ENCODE results near the gene OR13F1. TPM values are rescaled to one million over a fixed set of nuclear protein-coding genes. Genes with fewer than 3 reads are reported as not detected.

The OR13F1 gene
- total and polyA plus RNA-seq, 2 of the 13 experiments (the other 11 are each of a cell fraction or from before 2014, with no cell fraction given) = not detected

- no peak for TF ChIP-seq HNRNPK (IDR thresholded peaks at IDR 0.05; ENCODE audit: low read depth, low read length, poor library complexity, severe bottlenecking)
- no peak for TF ChIP-seq ZNF776 (CRISPR knock-in tag; IDR thresholded peaks at IDR 0.05)
- no peak for TF ChIP-seq ZKSCAN5 (CRISPR knock-in tag; IDR thresholded peaks at IDR 0.05)
- no peak for TF ChIP-seq ZSCAN22 (CRISPR knock-in tag; IDR thresholded peaks at IDR 0.05)
- no peak for TF ChIP-seq MTA1 (CRISPR knock-in tag; IDR thresholded peaks at IDR 0.05; ENCODE audit: borderline replicate concordance)
- no peak for TF ChIP-seq ATF7-NPFF (CRISPR knock-in tag; IDR thresholded peaks at IDR 0.05; ENCODE audit: low read depth)
- no peak for TF ChIP-seq ZNF713 (CRISPR knock-in tag; IDR thresholded peaks at IDR 0.05)
- no peak for TF ChIP-seq ELF3 (CRISPR knock-in tag; IDR thresholded peaks at IDR 0.05)
- TF ChIP-seq KMT2B (CRISPR knock-in tag; IDR thresholded peaks at IDR 0.05) = no peak
- TF ChIP-seq FOXP4 (CRISPR knock-in tag; IDR thresholded peaks at IDR 0.05) = no peak
- no peak for TF ChIP-seq RBM39 (IDR thresholded peaks at IDR 0.05; ENCODE audit: low read depth, low read length, poor library complexity, severe bottlenecking)
- TF ChIP-seq ZBTB43 (CRISPR knock-in tag; conservative IDR thresholded peaks at IDR 0.05) = no peak
- TF ChIP-seq PCBP2 (optimal IDR thresholded peaks at IDR 0.05; ENCODE audit: low read depth, low read length, poor library complexity, severe bottlenecking) = no peak
- no peak for DNase-seq (ENCODE audit: low spot score)
- Histone ChIP-seq H3K27ac (ENCODE audit: extremely low read length, insufficient read depth, low read length) (no peak overlapping the region), H3K79me2 (ENCODE audit: insufficient read depth, low read length) (no peaks in the 10 kb centered on the region), H3K4me2 (ENCODE audit: low read depth, low read length) (no peak overlapping the region), H3K9ac (ENCODE audit: insufficient read depth, low read depth, low read length) (no peak overlapping the region), H3K9me3 (ENCODE audit: low read length) (no peaks in the 10 kb centered on the region), H2AFZ (ENCODE audit: low read length) (no peak overlapping the region), H3K27me3 (ENCODE audit: control insufficient read depth in 1 of 2, insufficient read depth in 2 of 2, low read length in 2 of 2) (no peaks in the 10 kb centered on the region), H3K4me1 (ENCODE audit: insufficient read depth, low read length) (no peaks in the 10 kb centered on the region), H3K36me3 (replicated peaks in 1 of 2; ENCODE audit: control insufficient read depth in 1 of 2, insufficient read depth in 2 of 2, low read length in 2 of 2) (no peaks in the 10 kb centered on the region), H3K4me3 (replicated peaks in 1 of 3; ENCODE audit: insufficient read depth in 1 of 3, low read depth in 2 of 3, low read length in 3 of 3) (no peak overlapping the region), H4K20me1 (ENCODE audit: insufficient read depth, low read length) (no peaks in the 10 kb centered on the region)
- CTCF ChIA-PET (ENCODE audit: low intra/inter-chr PET ratio, low total read pairs) = no interaction called here
- FAIRE-seq = no peak
- intact Hi-C loops (cut with micrococcal nuclease; ENCODE audit: unreplicated experiment) (no loop called here), in situ Hi-C loops (cut with HindIII; ENCODE audit: extremely low pct_ligation_motif_present, low pct_unique_long_range_greater_than_20kb) (no loop called here)
- no peak for ATAC-seq
- POLR2A ChIA-PET = no interaction called here
- BruUV-seq (replicated peaks) = no TSS peak
- WGBS (ENCODE audit: low lambda C conversion rate) = 2% methylated on average over 5 of the region's 5 CpGs
Observed at GRCh38 chr9:104482921-104483570, 21.0 kb upstream of the OR13F1 start.
